ENCODE data around the gene SEMA4D.

GRCh38 chr9:89514337-89514736 is 16.4 kb upstream of the SEMA4D start:
- TF ChIP-seq EP300 (IDR thresholded peaks at IDR 0.05; ENCODE audit: borderline replicate concordance) (no peak), CREB1 (IDR thresholded peaks at IDR 0.05; ENCODE audit: low read depth) (no peak), MAX (IDR thresholded peaks at IDR 0.05) (no peak), FOXM1 (IDR thresholded peaks at IDR 0.05; ENCODE audit: borderline replicate concordance, low read depth) (no peak), NFIC (IDR thresholded peaks at IDR 0.05) (no peak), REST (IDR thresholded peaks at IDR 0.05; ENCODE audit: low read depth) (no peak), YY1 (IDR thresholded peaks at IDR 0.05; ENCODE audit: low read depth) (no peak), ZBTB7A (IDR thresholded peaks at IDR 0.05; ENCODE audit: low read depth) (no peak), CEBPB (IDR thresholded peaks at IDR 0.05) (no peak), RAD21 (IDR thresholded peaks at IDR 0.05; ENCODE audit: low read depth) (no peak), TCF12 (IDR thresholded peaks at IDR 0.05; ENCODE audit: low read depth) (no peak), TAF1 (IDR thresholded peaks at IDR 0.05; ENCODE audit: low read depth) (no peak)

Data from Ishikawa (cell line).